OCI-LY7 (cell line): ENCODE data around the gene MAN1C1.

Experiments used
- EZH2phosphoT487 ChIP-seq: fragments of 200-600 bp; sonication (generic); IDR thresholded peaks from 2 replicates; pipeline ENCODE4 v1.6.1; 2018; ENCODE audit warnings: low read depth, borderline replicate concordance, mild to moderate bottlenecking, mixed run types, antibody characterized with exemption, low read length, moderate library complexity, mixed read lengths
- TF ChIP-seq, protein P1 (sequence below): fragments of 200-600 bp; sonication (generic); conservative IDR thresholded peaks from 2 replicates; pipeline ENCODE4 v1.5.1; 2014; ENCODE audit warnings: mild to moderate bottlenecking, antibody characterized with exemption, low read length, moderate library complexity, mixed read lengths

- TF ChIP-seq, protein P1, sequence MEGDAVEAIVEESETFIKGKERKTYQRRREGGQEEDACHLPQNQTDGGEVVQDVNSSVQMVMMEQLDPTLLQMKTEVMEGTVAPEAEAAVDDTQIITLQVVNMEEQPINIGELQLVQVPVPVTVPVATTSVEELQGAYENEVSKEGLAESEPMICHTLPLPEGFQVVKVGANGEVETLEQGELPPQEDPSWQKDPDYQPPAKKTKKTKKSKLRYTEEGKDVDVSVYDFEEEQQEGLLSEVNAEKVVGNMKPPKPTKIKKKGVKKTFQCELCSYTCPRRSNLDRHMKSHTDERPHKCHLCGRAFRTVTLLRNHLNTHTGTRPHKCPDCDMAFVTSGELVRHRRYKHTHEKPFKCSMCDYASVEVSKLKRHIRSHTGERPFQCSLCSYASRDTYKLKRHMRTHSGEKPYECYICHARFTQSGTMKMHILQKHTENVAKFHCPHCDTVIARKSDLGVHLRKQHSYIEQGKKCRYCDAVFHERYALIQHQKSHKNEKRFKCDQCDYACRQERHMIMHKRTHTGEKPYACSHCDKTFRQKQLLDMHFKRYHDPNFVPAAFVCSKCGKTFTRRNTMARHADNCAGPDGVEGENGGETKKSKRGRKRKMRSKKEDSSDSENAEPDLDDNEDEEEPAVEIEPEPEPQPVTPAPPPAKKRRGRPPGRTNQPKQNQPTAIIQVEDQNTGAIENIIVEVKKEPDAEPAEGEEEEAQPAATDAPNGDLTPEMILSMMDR: no peak
- TF ChIP-seq EZH2phosphoT487: no peak
Observed at GRCh38 chr1:25668931-25669573, 52.5 kb downstream of the MAN1C1 start.
